Parathyroid adenoma (tissue), 2 donors: ENCODE data around the gene RAB28.

Source experiments
- H2AFZ ChIP-seq: fragments of 300-600 bp; sonication (generic); one replicate; pipeline ENCODE4 v1.7.0; 2017; ENCODE audit warnings: antibody characterized with exemption, mild to moderate bottlenecking
- H3K27ac ChIP-seq: fragments of 300-600 bp; sonication (generic); one replicate; pipeline ENCODE4 v1.7.0; 2017
- H3K27me3 ChIP-seq: fragments of 300-600 bp; sonication (generic); one replicate; pipeline ENCODE4 v1.7.0; 2017; ENCODE audit warnings: low read length; ENCODE audit not compliant: control insufficient read depth, insufficient read depth
- H3K36me3 ChIP-seq: fragments of 300-600 bp; sonication (generic); one replicate; pipeline ENCODE4 v1.7.0; 2017; ENCODE audit warnings: low read length; ENCODE audit not compliant: control insufficient read depth, insufficient read depth
- H3K4me1 ChIP-seq: fragments of 300-600 bp; sonication (generic); one replicate; pipeline ENCODE4 v1.7.0; 2017; ENCODE audit warnings: control low read depth
- H3K4me2 ChIP-seq: fragments of 300-600 bp; sonication (generic); one replicate; pipeline ENCODE4 v1.7.0; 2017; ENCODE audit warnings: low read length
- H3K4me3 ChIP-seq: fragments of 300-600 bp; sonication (generic); one replicate; pipeline ENCODE4 v1.7.0; 2017; ENCODE audit warnings: low read depth, low read length
- H3K79me2 ChIP-seq: fragments of 300-600 bp; sonication (generic); one replicate; pipeline ENCODE4 v1.7.0; 2017; ENCODE audit warnings: control low read depth
- H3K9ac ChIP-seq: fragments of 300-600 bp; sonication (generic); one replicate; pipeline ENCODE4 v1.7.0; 2017; ENCODE audit warnings: mild to moderate bottlenecking
- H3K9me3 ChIP-seq: fragments of 300-600 bp; sonication (generic); one replicate; pipeline ENCODE4 v1.7.0; 2017; ENCODE audit warnings: low read length; ENCODE audit not compliant: control insufficient read depth
- TF ChIP-seq, protein P1 (sequence below): fragments of 300-600 bp; sonication (generic); IDR thresholded peaks from one replicate; pipeline ENCODE4 v1.7.0; 2017; ENCODE audit warnings: antibody characterized with exemption, mild to moderate bottlenecking
- donor health status: primary hyperparathyroidism.

RAB28 gene

DNA sequence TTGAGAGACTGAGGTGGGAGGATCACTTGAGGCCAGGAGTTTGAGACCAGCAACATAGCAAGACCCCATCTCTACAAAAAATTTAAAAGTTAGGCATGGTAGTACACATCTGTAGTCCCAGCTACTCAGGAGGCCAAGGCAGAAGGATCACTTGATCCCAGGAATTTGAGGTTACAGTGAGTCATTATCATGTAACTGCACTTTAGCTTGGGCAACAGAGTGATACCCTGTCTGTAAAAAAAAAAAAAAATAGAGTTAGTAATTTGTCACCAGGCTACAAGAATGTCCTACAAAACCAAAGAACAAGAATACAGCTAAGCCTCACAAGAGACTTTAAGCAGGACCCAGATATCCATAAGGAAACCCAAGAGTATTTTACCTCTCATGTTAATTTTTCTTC is 27.0 kb upstream of the RAB28 start:
- Histone ChIP-seq H3K36me3 (no peaks in the 10 kb centered on the region), H3K4me2 (no peak overlapping the region), H3K79me2 (no peaks in the 10 kb centered on the region), H3K4me1 (no peaks in the 10 kb centered on the region), H3K27ac (no peak overlapping the region), H3K9ac (no peak overlapping the region), H3K27me3 (no peaks in the 10 kb centered on the region), H3K9me3 (no peaks in the 10 kb centered on the region), H3K4me3 (no peak overlapping the region), H2AFZ (no peak overlapping the region)
- TF ChIP-seq, protein P1, sequence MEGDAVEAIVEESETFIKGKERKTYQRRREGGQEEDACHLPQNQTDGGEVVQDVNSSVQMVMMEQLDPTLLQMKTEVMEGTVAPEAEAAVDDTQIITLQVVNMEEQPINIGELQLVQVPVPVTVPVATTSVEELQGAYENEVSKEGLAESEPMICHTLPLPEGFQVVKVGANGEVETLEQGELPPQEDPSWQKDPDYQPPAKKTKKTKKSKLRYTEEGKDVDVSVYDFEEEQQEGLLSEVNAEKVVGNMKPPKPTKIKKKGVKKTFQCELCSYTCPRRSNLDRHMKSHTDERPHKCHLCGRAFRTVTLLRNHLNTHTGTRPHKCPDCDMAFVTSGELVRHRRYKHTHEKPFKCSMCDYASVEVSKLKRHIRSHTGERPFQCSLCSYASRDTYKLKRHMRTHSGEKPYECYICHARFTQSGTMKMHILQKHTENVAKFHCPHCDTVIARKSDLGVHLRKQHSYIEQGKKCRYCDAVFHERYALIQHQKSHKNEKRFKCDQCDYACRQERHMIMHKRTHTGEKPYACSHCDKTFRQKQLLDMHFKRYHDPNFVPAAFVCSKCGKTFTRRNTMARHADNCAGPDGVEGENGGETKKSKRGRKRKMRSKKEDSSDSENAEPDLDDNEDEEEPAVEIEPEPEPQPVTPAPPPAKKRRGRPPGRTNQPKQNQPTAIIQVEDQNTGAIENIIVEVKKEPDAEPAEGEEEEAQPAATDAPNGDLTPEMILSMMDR = no peak

DNA sequence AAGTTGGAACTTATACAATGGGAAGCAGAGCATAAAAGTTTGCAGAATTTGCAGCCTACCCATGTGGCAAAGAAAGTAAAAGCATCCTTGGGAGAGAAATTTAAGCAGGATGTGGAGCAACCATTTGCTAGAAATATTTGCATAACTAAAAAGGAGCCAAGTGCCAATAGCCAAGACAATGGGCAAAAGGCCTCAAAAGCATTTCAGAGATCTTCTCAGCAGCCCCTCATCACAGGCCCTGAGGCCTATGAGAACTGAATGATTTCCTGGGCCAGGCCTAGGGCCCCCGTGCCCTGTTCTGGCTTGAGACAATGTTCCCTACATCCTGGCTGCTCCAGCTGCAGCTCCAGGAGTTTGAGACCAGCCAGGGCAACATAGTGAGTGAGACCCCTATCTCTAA is 25.3 kb upstream of the RAB28 start:
- H3K79me2 ChIP-seq = no peaks in the 10 kb centered on the region
- H3K4me2 ChIP-seq = no peak overlapping the region
- no peak overlapping the region for H3K9ac ChIP-seq
- H3K36me3 ChIP-seq = no peaks in the 10 kb centered on the region
- H3K4me1 ChIP-seq = no peaks in the 10 kb centered on the region
- TF ChIP-seq, protein P1 = no peak
- H3K27ac ChIP-seq = no peak overlapping the region
- H3K4me3 ChIP-seq = no peak overlapping the region
- no peaks in the 10 kb centered on the region for H3K27me3 ChIP-seq
- H3K9me3 ChIP-seq = no peaks in the 10 kb centered on the region
- H2AFZ ChIP-seq = no peak overlapping the region

DNA sequence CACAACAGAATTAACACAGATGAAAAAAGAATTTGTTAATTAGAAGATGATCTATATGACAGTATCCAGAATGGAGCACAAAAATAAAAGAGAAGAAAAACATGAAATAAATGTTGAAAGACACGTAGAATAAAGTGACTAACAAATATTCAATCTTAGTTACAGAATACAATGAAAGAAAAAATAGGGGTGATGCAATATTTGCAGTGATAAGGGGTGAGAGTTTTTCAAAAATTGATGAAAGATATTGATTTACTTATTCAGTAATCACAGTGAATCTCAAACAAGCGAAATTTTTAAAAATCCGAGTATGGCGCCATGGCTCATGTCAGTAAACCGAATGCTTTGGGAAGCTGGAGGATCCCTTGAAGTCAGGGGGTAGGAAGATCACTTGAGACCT is 20.2 kb upstream of the RAB28 start:
- no peak overlapping the region for H3K9ac ChIP-seq
- H3K36me3 ChIP-seq = no peaks in the 10 kb centered on the region
- H2AFZ ChIP-seq = no peak overlapping the region
- H3K27ac ChIP-seq = no peak overlapping the region
- H3K9me3 ChIP-seq = no peaks in the 10 kb centered on the region
- no peaks in the 10 kb centered on the region for H3K79me2 ChIP-seq
- no peaks in the 10 kb centered on the region for H3K4me1 ChIP-seq
- no peak overlapping the region for H3K4me3 ChIP-seq
- TF ChIP-seq, protein P1 = no peak
- no peaks in the 10 kb centered on the region for H3K27me3 ChIP-seq
- no peak overlapping the region for H3K4me2 ChIP-seq

DNA sequence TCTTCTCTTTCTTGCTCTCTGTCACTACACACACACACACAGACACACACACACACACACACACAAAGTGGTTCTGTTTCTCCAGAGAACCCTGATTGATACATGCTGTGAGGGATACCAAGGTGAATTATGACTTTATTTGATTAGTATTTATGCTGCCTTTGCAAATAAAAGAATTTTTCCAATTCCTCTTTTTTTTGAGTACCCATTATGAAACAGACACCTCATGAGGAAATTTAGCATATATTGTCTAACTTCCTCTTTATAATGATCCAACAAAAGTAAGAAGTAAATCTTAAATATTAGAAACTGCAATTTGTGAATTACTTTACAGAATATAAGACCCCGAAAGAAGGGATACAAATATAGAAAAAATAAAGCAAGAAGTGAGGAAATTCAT is 14.3 kb upstream of the RAB28 start:
- Histone ChIP-seq H3K27me3 (peaks cover 3% of the 10 kb centered on the region), H2AFZ (no peak overlapping the region), H3K4me2 (no peak overlapping the region), H3K9ac (no peak overlapping the region), H3K79me2 (no peaks in the 10 kb centered on the region), H3K4me3 (no peak overlapping the region), H3K36me3 (no peaks in the 10 kb centered on the region), H3K9me3 (no peaks in the 10 kb centered on the region), H3K27ac (no peak overlapping the region), H3K4me1 (no peaks in the 10 kb centered on the region)
- TF ChIP-seq, protein P1 = no peak

DNA sequence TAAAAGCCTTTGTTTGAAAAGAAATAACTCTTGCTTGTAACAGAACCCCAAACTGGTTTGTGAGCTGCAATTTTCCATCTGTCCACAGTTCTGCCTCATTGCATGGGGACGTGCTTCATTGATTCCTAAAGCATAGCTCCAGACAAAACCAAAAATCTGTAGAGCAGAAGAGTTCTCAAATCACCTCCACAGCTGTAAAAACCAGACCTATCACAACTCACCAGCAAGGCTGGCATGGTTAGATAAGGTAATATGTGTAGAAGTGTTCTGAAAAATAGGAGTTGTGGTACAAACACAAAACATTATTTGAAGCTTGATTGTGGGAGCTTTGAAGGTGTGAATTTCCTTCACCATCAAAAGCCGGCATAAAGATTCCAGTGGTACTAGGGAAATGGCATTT is 12.5 kb upstream of the RAB28 start:
- Histone ChIP-seq H2AFZ (no peak overlapping the region), H3K27me3 (peaks cover 3% of the 10 kb centered on the region), H3K4me3 (no peak overlapping the region), H3K36me3 (no peaks in the 10 kb centered on the region), H3K4me2 (no peak overlapping the region), H3K4me1 (no peaks in the 10 kb centered on the region), H3K79me2 (no peaks in the 10 kb centered on the region), H3K9ac (no peak overlapping the region), H3K9me3 (no peaks in the 10 kb centered on the region), H3K27ac (no peak overlapping the region)
- TF ChIP-seq, protein P1 = no peak
